Activated naive CD8-positive, alpha-beta T cell treated with anti-CD3 and anti-CD28 coated beads, Interleukin-2, amount 50 U/mL, for 24 hours (primary cell): Measurements from ENCODE around the gene GLOD4.

Experiments
- ATAC-seq: fragments of 150-1000 bp; cut with Tn5 transposase; one replicate; pipeline ENCODE4 v1.10.0; 2021
- DNase-seq: peaks from one replicate; pipeline ENCODE4 v3.0.0; 2021
- H3K27ac Mint-ChIP-seq: one replicate; pipeline ENCODE4 v1.8.0; 2021; ENCODE audit warnings: mild to moderate bottlenecking, mixed read lengths
- H3K27me3 Mint-ChIP-seq: one replicate; pipeline ENCODE4 v1.8.0; 2021; ENCODE audit warnings: mixed read lengths
- H3K36me3 Mint-ChIP-seq: one replicate; pipeline ENCODE4 v1.8.0; 2021; ENCODE audit warnings: low read depth, mixed read lengths
- H3K4me1 Mint-ChIP-seq: one replicate; pipeline ENCODE4 v1.8.0; 2021; ENCODE audit warnings: mixed read lengths
- H3K4me3 Mint-ChIP-seq: one replicate; pipeline ENCODE4 v1.8.0; 2021; ENCODE audit warnings: mild to moderate bottlenecking, moderate library complexity, mixed read lengths
- H3K9me3 Mint-ChIP-seq: one replicate; pipeline ENCODE4 v1.8.0; 2021; ENCODE audit warnings: mixed read lengths

The GLOD4 gene

DNA sequence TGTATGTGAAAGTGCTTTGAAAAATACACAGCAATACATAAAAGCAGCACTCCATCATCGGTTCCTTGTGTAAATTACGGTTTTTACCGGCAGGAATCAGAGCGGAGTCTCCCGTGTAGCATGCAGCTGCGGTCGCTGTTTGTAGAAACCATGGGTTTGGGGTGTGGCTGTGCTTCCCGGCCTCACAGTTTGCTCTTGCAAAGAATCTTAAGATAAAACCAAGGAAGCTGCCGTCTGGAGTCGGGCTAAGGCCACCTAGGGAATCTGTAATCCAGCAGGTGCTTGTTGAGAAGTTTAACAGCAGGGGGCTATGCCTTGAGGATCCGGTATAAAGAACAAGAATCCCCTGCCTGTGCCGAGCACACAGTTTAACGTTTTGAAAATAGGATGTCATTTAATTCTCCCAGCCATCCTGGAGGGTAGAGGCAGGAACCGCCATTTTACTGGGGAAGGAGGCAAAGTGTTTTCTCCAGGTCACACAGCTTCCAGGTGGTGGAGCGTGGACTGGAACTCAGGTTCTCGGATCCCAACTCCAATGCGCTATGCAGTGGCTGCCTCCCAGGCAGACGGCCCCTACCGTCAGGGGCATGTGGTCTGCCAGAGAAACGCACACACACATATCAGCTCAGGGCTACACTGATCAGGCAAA lies 55.7 kb downstream of the GLOD4 start:
- H3K27ac Mint-ChIP-seq = no peak overlapping the region
- no peak overlapping the region for H3K4me3 Mint-ChIP-seq
- H3K27me3 Mint-ChIP-seq = peaks cover 3% of the 10 kb centered on the region
- H3K9me3 Mint-ChIP-seq = no peaks in the 10 kb centered on the region
- H3K36me3 Mint-ChIP-seq = no peaks in the 10 kb centered on the region
- H3K4me1 Mint-ChIP-seq = peaks cover 16% of the 10 kb centered on the region
- no peak for ATAC-seq
- no peak for DNase-seq

DNA sequence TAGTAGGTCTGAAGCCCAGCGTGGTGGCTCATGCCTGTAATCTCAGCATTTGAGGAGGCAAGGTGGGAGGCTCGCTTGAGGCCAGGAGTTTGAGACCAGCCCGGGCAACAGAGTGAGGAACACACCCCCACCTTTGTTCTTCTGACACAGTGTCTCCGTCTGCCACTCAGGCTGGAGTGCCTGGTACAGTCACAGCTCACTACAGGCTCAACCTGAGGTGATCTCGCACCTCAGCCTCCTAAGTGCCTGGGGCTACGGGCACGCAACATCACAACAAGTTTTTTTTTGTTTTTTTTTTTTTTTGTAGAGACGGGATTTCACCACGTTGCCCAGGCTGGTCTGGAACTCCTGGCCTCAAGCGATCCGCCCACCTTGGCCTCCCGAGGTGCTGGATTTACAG lies 56.3 kb downstream of the GLOD4 start:
- DNase-seq (no peak), ATAC-seq (no peak)
- Mint-ChIP-seq H3K27me3 (peaks cover 3% of the 10 kb centered on the region), H3K36me3 (no peaks in the 10 kb centered on the region), H3K4me1 (peaks cover 11% of the 10 kb centered on the region), H3K4me3 (no peak overlapping the region), H3K9me3 (no peaks in the 10 kb centered on the region), H3K27ac (no peak overlapping the region)

DNA sequence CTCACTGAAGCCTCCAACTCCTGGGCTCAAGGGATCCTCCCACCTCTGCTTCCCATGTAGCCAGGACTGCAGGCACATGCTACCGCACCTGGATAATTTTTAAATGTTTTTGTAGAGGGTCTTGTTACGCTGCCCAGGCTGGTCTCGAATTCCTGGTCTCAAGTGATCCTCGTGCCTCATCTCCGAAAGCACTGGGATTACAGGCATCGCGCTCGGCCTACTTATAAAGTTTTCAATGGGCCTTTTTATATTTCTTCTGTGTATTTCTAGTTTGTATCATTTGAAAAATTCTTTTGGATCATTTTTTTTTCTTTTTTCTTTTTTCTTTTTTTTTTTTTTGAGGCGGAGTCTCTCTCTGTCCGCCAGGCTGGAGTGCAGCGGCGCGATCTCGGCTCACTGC lies 57.0 kb downstream of the GLOD4 start:
- H3K4me3 Mint-ChIP-seq = no peak overlapping the region
- DNase-seq (no peak), ATAC-seq (no peak)
- H3K4me1 Mint-ChIP-seq = peaks cover 7% of the 10 kb centered on the region
- no peaks in the 10 kb centered on the region for H3K36me3 Mint-ChIP-seq
- no peaks in the 10 kb centered on the region for H3K9me3 Mint-ChIP-seq
- no peak overlapping the region for H3K27ac Mint-ChIP-seq
- H3K27me3 Mint-ChIP-seq = no peaks in the 10 kb centered on the region

DNA sequence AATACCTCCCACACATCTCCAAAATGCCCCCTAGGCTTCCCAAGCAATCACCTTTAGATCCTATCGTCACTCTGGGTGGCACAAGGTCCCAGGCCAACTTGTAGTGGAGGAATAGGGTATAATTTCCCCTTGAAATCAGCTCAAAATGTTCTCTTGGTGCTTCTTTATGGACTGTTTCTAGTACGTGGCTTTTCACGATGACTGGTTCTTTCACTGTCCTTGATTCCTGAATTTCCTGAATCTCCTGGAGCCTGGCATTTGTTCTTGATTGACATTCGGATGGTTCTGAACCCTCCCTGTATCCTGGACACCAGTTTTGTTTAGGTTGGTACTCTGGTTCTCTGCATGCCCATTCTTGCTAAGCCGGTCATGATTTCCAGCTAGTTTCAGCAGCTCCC lies 60.5 kb downstream of the GLOD4 start:
- Mint-ChIP-seq H3K4me1 (peaks cover 7% of the 10 kb centered on the region), H3K36me3 (peaks cover 2% of the 10 kb centered on the region), H3K27ac (no peak overlapping the region), H3K27me3 (no peaks in the 10 kb centered on the region), H3K9me3 (no peaks in the 10 kb centered on the region), H3K4me3 (no peak overlapping the region)
- ATAC-seq (no peak), DNase-seq (no peak)

DNA sequence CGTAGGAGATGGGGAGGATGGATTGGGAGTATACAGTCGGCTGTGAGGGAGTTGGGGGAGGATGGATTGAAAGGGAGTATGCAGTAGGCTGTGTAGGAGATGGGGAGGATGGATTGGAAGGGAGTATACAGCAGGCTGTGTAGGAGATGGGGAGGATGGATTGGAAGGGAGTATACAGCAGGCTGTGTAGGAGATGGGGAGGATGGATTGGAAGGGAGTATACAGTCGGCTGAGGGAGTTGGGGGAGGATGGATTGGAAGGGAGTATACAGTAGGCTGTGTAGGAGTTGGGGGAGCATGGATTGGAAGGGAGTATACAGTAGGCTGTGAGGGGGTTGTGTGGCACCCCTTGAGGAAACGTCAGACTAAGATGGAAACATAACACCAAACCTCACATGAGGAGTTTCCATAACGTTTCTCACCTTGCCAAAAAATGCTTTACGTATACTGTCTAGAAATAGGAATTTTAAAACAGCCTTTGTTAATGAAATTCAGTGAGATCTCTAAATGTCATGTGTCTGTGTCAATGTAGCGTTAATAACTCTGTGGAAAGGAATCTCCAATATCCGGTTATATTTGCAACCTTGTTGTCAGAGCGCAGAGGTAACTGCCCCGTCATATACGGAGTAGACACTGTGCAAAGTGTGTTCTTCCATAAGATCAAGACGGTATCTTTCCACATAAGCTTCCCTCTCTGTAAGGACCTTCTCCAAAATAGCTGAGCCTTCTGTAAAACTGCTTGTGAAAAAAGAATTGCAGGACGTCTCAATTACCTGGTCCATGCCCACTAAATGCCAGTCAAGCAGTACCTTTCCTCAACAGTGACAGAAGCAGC lies 61.2 kb downstream of the GLOD4 start:
- Mint-ChIP-seq H3K9me3 (no peaks in the 10 kb centered on the region), H3K27ac (no peak overlapping the region), H3K4me3 (no peak overlapping the region), H3K4me1 (peaks cover 7% of the 10 kb centered on the region), H3K36me3 (peaks cover 2% of the 10 kb centered on the region), H3K27me3 (no peaks in the 10 kb centered on the region)
- ATAC-seq (no peak), DNase-seq (no peak)

DNA sequence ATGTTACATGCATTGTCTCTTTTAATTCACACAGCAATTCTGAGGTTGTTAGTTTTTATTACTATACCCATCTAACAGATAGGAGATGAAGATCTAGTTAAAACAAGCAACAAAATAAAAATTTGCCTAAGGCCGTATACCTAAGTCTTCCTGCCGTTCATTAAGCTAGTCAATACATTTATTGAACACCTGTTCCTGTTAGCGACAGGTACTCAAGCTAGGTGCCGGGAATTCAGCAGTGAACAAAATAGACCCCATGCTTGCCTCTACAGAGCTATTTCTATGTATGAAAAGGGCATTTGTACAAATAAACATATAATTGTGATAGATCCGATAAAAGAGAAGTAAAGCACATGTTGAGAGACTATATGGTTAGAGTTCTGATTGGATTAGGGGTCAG lies 64.0 kb downstream of the GLOD4 start:
- Mint-ChIP-seq H3K4me3 (no peak overlapping the region), H3K9me3 (no peaks in the 10 kb centered on the region)

More for the DNA sequence above, 64.0 kb downstream of the GLOD4 start:
- Mint-ChIP-seq H3K27me3 (no peaks in the 10 kb centered on the region), H3K27ac (no peak overlapping the region), H3K36me3 (peaks cover 5% of the 10 kb centered on the region), H3K4me1 (peaks cover 19% of the 10 kb centered on the region)
- ATAC-seq (no peak), DNase-seq (no peak)
